K562 (cell line): ENCODE results near the gene NMNAT1. TPM values are rescaled to one million over a fixed set of nuclear protein-coding genes. Genes with fewer than 3 reads are reported as not detected.

Experiments used
- AFF1 ChIP-seq, 2 experiments: fragments of 450-650 bp; IDR thresholded peaks; 2 replicates each; pipeline ENCODE4 v1.6.1; 2018; ENCODE audit warnings: mild to moderate bottlenecking in 2 of 2, low read depth in 1 of 2; ENCODE audit not compliant: partially characterized antibody in 2 of 2
- AFF4 ChIP-seq: sonication (generic); formaldehyde crosslinking; IDR thresholded peaks from 2 replicates; pipeline ENCODE4 v1.8.0; 2023; ENCODE audit warnings: mild to moderate bottlenecking, missing genetic modification reagents
- BRF2 ChIP-seq: IDR thresholded peaks from 3 replicates; pipeline ENCODE4 v1.6.1; 2011; ENCODE audit warnings: borderline replicate concordance, mild to moderate bottlenecking; ENCODE audit not compliant: insufficient read length, insufficient read depth
- CEBPB ChIP-seq: fragments of 450-650 bp; IDR thresholded peaks from 2 replicates; pipeline ENCODE4 v1.6.1; 2016; ENCODE audit warnings: missing genetic modification characterization, missing compliant biosample characterization
- CXXC5 ChIP-seq: fragments of 250-450 bp; sonication (Bioruptor Pico); IDR thresholded peaks from 2 replicates; pipeline ENCODE4 v1.8.0; 2022; ENCODE audit warnings: inconsistent platforms, mild to moderate bottlenecking, moderate library complexity
- ELF1 ChIP-seq: fragments of 200-800 bp; sonication (Bioruptor generic); IDR thresholded peaks from 2 replicates; pipeline ENCODE4 v1.6.1; 2016; ENCODE audit warnings: missing genetic modification characterization, missing compliant biosample characterization
- KDM2B ChIP-seq: fragments of 250-450 bp; sonication (Bioruptor Pico); IDR thresholded peaks from 2 replicates; pipeline ENCODE4 v1.8.0; 2021; ENCODE audit warnings: mild to moderate bottlenecking, moderate library complexity
- MAFF ChIP-seq: IDR thresholded peaks from 2 replicates; pipeline ENCODE4 v1.6.1; 2012; ENCODE audit warnings: low read length, improper control_type of control experiment
- MYNN ChIP-seq, 2 experiments: sonication (generic); formaldehyde crosslinking in 1 of 2; IDR thresholded peaks; 2 replicates each; pipeline versions ENCODE4 v1.5.0 to v1.6.1; 2016 to 2020; ENCODE audit warnings: antibody characterized with exemption in 1 of 2, missing genetic modification reagents in 1 of 2
- POLR3G ChIP-seq: IDR thresholded peaks from 2 replicates; pipeline ENCODE4 v1.6.1; 2011; ENCODE audit not compliant: insufficient read length, insufficient replicate concordance; ENCODE audit errors: extremely low read depth
- RBM15 ChIP-seq: fragments of 200-400 bp; formaldehyde crosslinking; IDR thresholded peaks from 2 replicates; pipeline ENCODE4 v1.6.1; 2018; ENCODE audit warnings: mild to moderate bottlenecking, low read length, moderate library complexity; ENCODE audit not compliant: insufficient read depth
- YY1 ChIP-seq, 3 experiments: IDR thresholded peaks; 2 replicates each; pipeline ENCODE4 v1.6.1; 2011; ENCODE audit warnings: low read length in 2 of 3, mild to moderate bottlenecking in 2 of 3, moderate library complexity in 2 of 3, borderline replicate concordance in 1 of 3, control low read depth in 1 of 3, low read depth in 1 of 3; ENCODE audit not compliant: insufficient read depth in 3 of 3, insufficient replicate concordance in 2 of 3, control insufficient read depth in 1 of 3, insufficient read length in 1 of 3; ENCODE audit errors: extremely low read depth in 1 of 3
- ZBTB8A ChIP-seq: fragments of 450-650 bp; IDR thresholded peaks from 2 replicates; pipeline ENCODE4 v1.6.1; 2018; ENCODE audit warnings: mild to moderate bottlenecking, moderate library complexity; ENCODE audit not compliant: partially characterized antibody
- ZFX ChIP-seq: sonication (generic); formaldehyde crosslinking; IDR thresholded peaks from 2 replicates; pipeline ENCODE4 v1.8.0; 2022; ENCODE audit warnings: mild to moderate bottlenecking, missing genetic modification reagents, moderate library complexity
- ZKSCAN3 ChIP-seq: fragments of 250-450 bp; sonication (Bioruptor Pico); IDR thresholded peaks from 2 replicates; pipeline ENCODE4 v1.4.0; 2020
- ZNF184 ChIP-seq: sonication (generic); formaldehyde crosslinking; IDR thresholded peaks from 2 replicates; pipeline ENCODE4 v1.5.0; 2020; ENCODE audit warnings: missing genetic modification reagents
- ZNF75A ChIP-seq: fragments of 450-650 bp; formaldehyde crosslinking; IDR thresholded peaks from 2 replicates; pipeline ENCODE4 v1.4.0; 2020; ENCODE audit warnings: mild to moderate bottlenecking
- polyA plus RNA-seq, 8 experiments: library from polyadenylated mRNA; depleted of rRNA in 4 of 8; stranded (reverse) in 5 of 8; unstranded in 3 of 8; fragments of >200 nt; fragmentation: Nextera tagmentation in 2 of 8; fragmentation: Illumina TruSeq in 1 of 8; extraction: Ambion mirVana in 2 of 8; extraction: Trizol in 1 of 8; gene quantifications; 2 replicates each; pipeline versions ENCODE4 v1.2.1 to v1.2.3, GENCODE V29; 2011 to 2014; ENCODE audit warnings: inconsistent platforms in 1 of 8, missing spikeins in 1 of 8
- total RNA-seq, 7 experiments: library from RNA; depleted of rRNA in 6 of 7; stranded (reverse); fragments of >200 nt in 6 of 7; fragmentation: Illumina TruSeq in 2 of 7; extraction: Trizol in 2 of 7; gene quantifications; 2 replicates each; pipeline versions ENCODE4 v1.2.1 to v1.2.3, GENCODE V29; 2011 to 2021; ENCODE audit warnings: low replicate concordance in 1 of 7

NMNAT1 gene
- total and polyA plus RNA-seq, 9 of the 15 experiments (the other 6 are each of a cell fraction or from before 2014, with no cell fraction given): 5.1 to 14.6 (median 12.1) TPM

GRCh38 chr1:9929431-9930385 lies 13.6 kb upstream of the NMNAT1 start (continued):
- no peak for TF ChIP-seq AFF1 (IDR thresholded peaks at IDR 0.05; ENCODE audit: low read depth in 1 of 2, partially characterized antibody in 2 of 2)
- no peak for TF ChIP-seq AFF4
- no peak for TF ChIP-seq KDM2B (CRISPR knock-in tag)
- TF ChIP-seq POLR3G: no peak
- peak; percentile 91 for TF ChIP-seq CEBPB (tag)
- no peak for TF ChIP-seq ELF1 (tag)
- TF ChIP-seq ZNF75A (CRISPR knock-in tag): no peak
- TF ChIP-seq ZKSCAN3 (CRISPR knock-in tag): no peak
- TF ChIP-seq MAFF: no peak
- TF ChIP-seq YY1 (IDR thresholded peaks at IDR 0.05; ENCODE audit: borderline replicate concordance in 1 of 3, control insufficient read depth in 1 of 3, extremely low read depth in 1 of 3, insufficient read depth in 3 of 3, insufficient read length in 1 of 3, insufficient replicate concordance in 2 of 3, low read depth in 1 of 3, low read length in 2 of 3): peak in 2 of 3 experiments; percentile 36 to 93
- no peak for TF ChIP-seq ZBTB8A
- TF ChIP-seq CXXC5 (CRISPR knock-in tag): peak; percentile 86
- TF ChIP-seq MYNN (IDR thresholded peaks at IDR 0.05): no peak
- no peak for TF ChIP-seq MYNN (CRISPR knock-in tag; IDR thresholded peaks at IDR 0.05)
- no peak for TF ChIP-seq RBM15
- no peak for TF ChIP-seq BRF2
- TF ChIP-seq ZFX (CRISPR knock-in tag): no peak; the same call in 1 of the 2 replicates
- TF ChIP-seq ZNF184 (CRISPR knock-in tag): no peak
